ENCODE data around the gene CHN1. TPM values are rescaled to one million over a fixed set of nuclear protein-coding genes. Genes with fewer than 3 reads are reported as not detected.

Gene CHN1
- total and polyA plus RNA-seq, 2 donors from 2014 or later, result 6.5 to 14.1 TPM

GRCh38 chr2:174877301-174877700 lies 127.9 kb downstream of the CHN1 start:
- Histone ChIP-seq H3K9me3 (ENCODE audit: control insufficient read depth in 2 of 3, insufficient read depth in 1 of 3, low read length in 3 of 3) (no peaks in the 10 kb centered on the region), H3K27ac (ENCODE audit: low read depth in 2 of 2, low read length in 2 of 2) (no peak overlapping the region), H3K4me1 (ENCODE audit: control insufficient read depth in 2 of 3, insufficient read depth in 2 of 3, low read depth in 1 of 3, low read length in 3 of 3) (no peaks in the 10 kb centered on the region), H3K9ac (ENCODE audit: low read length in 3 of 3) (no peak overlapping the region), H3K4me3 (ENCODE audit: low read length in 3 of 3) (no peak overlapping the region), H3K36me3 (ENCODE audit: control insufficient read depth in 2 of 3, insufficient read depth in 3 of 3, low read length in 3 of 3) (no peaks in the 10 kb centered on the region), H3K27me3 (ENCODE audit: control insufficient read depth, insufficient read depth, low read length) (no peaks in the 10 kb centered on the region)
- no peak for TF ChIP-seq CTCF (IDR thresholded peaks at IDR 0.05; ENCODE audit: borderline replicate concordance, extremely low read depth, insufficient read depth)
- FAIRE-seq (no peak), DNase-seq (no peak)
- intact Hi-C loops (cut with DNase I), result no loop called here

- Histone ChIP-seq H3K27ac (ENCODE audit: low read depth in 2 of 2, low read length in 2 of 2) (no peak overlapping the region), H3K9ac (ENCODE audit: low read length in 3 of 3) (no peak overlapping the region), H3K4me3 (ENCODE audit: low read length in 3 of 3) (no peak overlapping the region), H3K4me1 (ENCODE audit: control insufficient read depth in 2 of 3, insufficient read depth in 2 of 3, low read depth in 1 of 3, low read length in 3 of 3) (no peaks in the 10 kb centered on the region), H3K27me3 (ENCODE audit: control insufficient read depth, insufficient read depth, low read length) (no peaks in the 10 kb centered on the region), H3K9me3 (ENCODE audit: control insufficient read depth in 2 of 3, insufficient read depth in 1 of 3, low read length in 3 of 3) (no peaks in the 10 kb centered on the region), H3K36me3 (ENCODE audit: control insufficient read depth in 2 of 3, insufficient read depth in 3 of 3, low read length in 3 of 3) (no peaks in the 10 kb centered on the region)
- TF ChIP-seq CTCF (IDR thresholded peaks at IDR 0.05; ENCODE audit: borderline replicate concordance, extremely low read depth, insufficient read depth), result no peak
- FAIRE-seq, result no peak
- intact Hi-C loops (cut with DNase I), result no loop called here
- peak in 1 of 5 donors; percentile 61 for DNase-seq
These were observed 131.1 kb downstream of the CHN1 start for GRCh38 chr2:174874085-174874484.

- H3K9me3 ChIP-seq (ENCODE audit: control insufficient read depth in 2 of 3, insufficient read depth in 1 of 3, low read length in 3 of 3), result no peaks in the 10 kb centered on the region
- no peaks in the 10 kb centered on the region for H3K36me3 ChIP-seq (ENCODE audit: control insufficient read depth in 2 of 3, insufficient read depth in 3 of 3, low read length in 3 of 3)
- H3K27me3 ChIP-seq (ENCODE audit: control insufficient read depth, insufficient read depth, low read length), result no peaks in the 10 kb centered on the region
- no peak overlapping the region for H3K27ac ChIP-seq (ENCODE audit: low read depth in 2 of 2, low read length in 2 of 2)
- FAIRE-seq (no peak), DNase-seq (no peak)
- no peak overlapping the region for H3K9ac ChIP-seq (ENCODE audit: low read length in 3 of 3)
- H3K4me1 ChIP-seq (ENCODE audit: control insufficient read depth in 2 of 3, insufficient read depth in 2 of 3, low read depth in 1 of 3, low read length in 3 of 3), result peaks cover 0 to 5% (median 0%) of the 10 kb centered on the region in 3 donors
- TF ChIP-seq CTCF (IDR thresholded peaks at IDR 0.05; ENCODE audit: borderline replicate concordance, extremely low read depth, insufficient read depth), result no peak
- H3K4me3 ChIP-seq (ENCODE audit: low read length in 3 of 3), result no peak overlapping the region
- intact Hi-C loops (cut with DNase I), result no loop called here
These were observed 131.7 kb downstream of the CHN1 start for GRCh38 chr2:174873471-174873870.

GRCh38 chr2:174870787-174871186 lies 134.4 kb downstream of the CHN1 start:
- no peak for DNase-seq
- intact Hi-C loops (cut with DNase I), result no loop called here
- no peaks in the 10 kb centered on the region for H3K36me3 ChIP-seq (ENCODE audit: control insufficient read depth in 2 of 3, insufficient read depth in 3 of 3, low read length in 3 of 3)
- no peaks in the 10 kb centered on the region for H3K9me3 ChIP-seq (ENCODE audit: control insufficient read depth in 2 of 3, insufficient read depth in 1 of 3, low read length in 3 of 3)
- TF ChIP-seq CTCF (IDR thresholded peaks at IDR 0.05; ENCODE audit: borderline replicate concordance, extremely low read depth, insufficient read depth), result no peak
- H3K27ac ChIP-seq (ENCODE audit: low read depth in 2 of 2, low read length in 2 of 2), result no peak overlapping the region
- no peak for FAIRE-seq
- no peak overlapping the region for H3K4me3 ChIP-seq (ENCODE audit: low read length in 3 of 3)
- H3K4me1 ChIP-seq (ENCODE audit: control insufficient read depth in 2 of 3, insufficient read depth in 2 of 3, low read depth in 1 of 3, low read length in 3 of 3), result peaks cover 0 to 5% (median 0%) of the 10 kb centered on the region in 3 donors
- H3K27me3 ChIP-seq (ENCODE audit: control insufficient read depth, insufficient read depth, low read length), result no peaks in the 10 kb centered on the region
- no peak overlapping the region for H3K9ac ChIP-seq (ENCODE audit: low read length in 3 of 3)

All from kidney (tissue), 14 donors.